Tibial nerve (tissue), 4 donors: ENCODE data around the gene RUNX3. TPM values are rescaled to one million over a fixed set of nuclear protein-coding genes. Genes with fewer than 3 reads are reported as not detected.

Source experiments
- DNase-seq, 2 donors: peaks; one replicate each; pipeline ENCODE4 v3.0.0-alpha.2; 2019; ENCODE audit warnings: low spot score in 2 of 2
- H3K27ac ChIP-seq, 4 donors: fragments of 200-600 bp; sonication (generic) in 3 of 4; one replicate each; pipeline ENCODE4 v1.5.1; 2017 to 2019; ENCODE audit warnings: mild to moderate bottlenecking in 1 of 4
- H3K27me3 ChIP-seq, 2 donors: fragments of 200-600 bp; sonication (generic) in 1 of 2; one replicate each; pipeline versions ENCODE4 v1.5.1 to v1.6.0; 2017 to 2019
- H3K36me3 ChIP-seq, 3 donors: fragments of 200-600 bp; sonication (generic); one replicate each; pipeline ENCODE4 v1.5.1; 2018 to 2019
- H3K4me1 ChIP-seq, 4 donors: fragments of 200-600 bp; sonication (generic) in 3 of 4; one replicate each; pipeline ENCODE4 v1.5.1; 2017 to 2019
- H3K4me3 ChIP-seq, 4 donors: fragments of 200-600 bp; sonication (generic) in 3 of 4; one replicate each; pipeline ENCODE4 v1.5.1; 2017 to 2019; ENCODE audit warnings: mild to moderate bottlenecking in 1 of 4, moderate library complexity in 1 of 4
- H3K9me3 ChIP-seq, 4 donors: fragments of 200-600 bp; sonication (generic) in 3 of 4; one replicate each; pipeline ENCODE4 v1.5.1; 2017 to 2019
- EP300 ChIP-seq, 2 donors: sonication (generic); formaldehyde crosslinking; IDR thresholded peaks; one replicate each; pipeline ENCODE4 v1.6.1; 2017; ENCODE audit warnings: antibody characterized with exemption in 2 of 2, mild to moderate bottlenecking in 1 of 2
- POLR2A ChIP-seq, 2 donors: fragments of 450-650 bp; IDR thresholded peaks; one replicate each; pipeline ENCODE4 v1.6.1; 2017; ENCODE audit warnings: antibody characterized with exemption in 2 of 2, mild to moderate bottlenecking in 2 of 2, moderate library complexity in 2 of 2
- WGBS, 2 donors: methylation state at CpG; one replicate each; pipeline ENCODE4 v1.1.5; 2018; 5-methylcytosine and 5-hydroxymethylcytosine counted together
- small RNA-seq: library from RNA; depleted of rRNA; stranded (forward); fragments of <200 nt; gene quantifications from one replicate; pipeline ENCODE3, GENCODE V24; 2016
- total RNA-seq, 4 donors: library from RNA; depleted of rRNA; stranded (reverse); fragments of >200 nt; gene quantifications; one replicate each; pipeline ENCODE4 v1.1.0, GENCODE V29; 2016
- TF ChIP-seq, protein P1 (sequence below), 5 experiments: fragments of 200-600 bp in 3 of 5; fragments of 450-650 bp in 2 of 5; sonication (generic) in 3 of 5; IDR thresholded peaks; one replicate each; pipeline ENCODE4 v1.5.1; 2016 to 2019; ENCODE audit warnings: antibody characterized with exemption in 5 of 5, mild to moderate bottlenecking in 3 of 5, moderate library complexity in 2 of 5

RUNX3 gene
- total RNA-seq, 4 donors from 2014 or later = 0.22 to 3.3 (median 1.2) TPM

- TF ChIP-seq EP300 (IDR thresholded peaks at IDR 0.05) = no peak
- TF ChIP-seq POLR2A (IDR thresholded peaks at IDR 0.05) = no peak
- TF ChIP-seq, protein P1, sequence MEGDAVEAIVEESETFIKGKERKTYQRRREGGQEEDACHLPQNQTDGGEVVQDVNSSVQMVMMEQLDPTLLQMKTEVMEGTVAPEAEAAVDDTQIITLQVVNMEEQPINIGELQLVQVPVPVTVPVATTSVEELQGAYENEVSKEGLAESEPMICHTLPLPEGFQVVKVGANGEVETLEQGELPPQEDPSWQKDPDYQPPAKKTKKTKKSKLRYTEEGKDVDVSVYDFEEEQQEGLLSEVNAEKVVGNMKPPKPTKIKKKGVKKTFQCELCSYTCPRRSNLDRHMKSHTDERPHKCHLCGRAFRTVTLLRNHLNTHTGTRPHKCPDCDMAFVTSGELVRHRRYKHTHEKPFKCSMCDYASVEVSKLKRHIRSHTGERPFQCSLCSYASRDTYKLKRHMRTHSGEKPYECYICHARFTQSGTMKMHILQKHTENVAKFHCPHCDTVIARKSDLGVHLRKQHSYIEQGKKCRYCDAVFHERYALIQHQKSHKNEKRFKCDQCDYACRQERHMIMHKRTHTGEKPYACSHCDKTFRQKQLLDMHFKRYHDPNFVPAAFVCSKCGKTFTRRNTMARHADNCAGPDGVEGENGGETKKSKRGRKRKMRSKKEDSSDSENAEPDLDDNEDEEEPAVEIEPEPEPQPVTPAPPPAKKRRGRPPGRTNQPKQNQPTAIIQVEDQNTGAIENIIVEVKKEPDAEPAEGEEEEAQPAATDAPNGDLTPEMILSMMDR (IDR thresholded peaks at IDR 0.05) = no peak
- no peak for DNase-seq
- Histone ChIP-seq H3K4me1 (no peaks in the 10 kb centered on the region), H3K9me3 (no peaks in the 10 kb centered on the region), H3K4me3 (no peak overlapping the region), H3K27me3 (peaks cover 0 to 5% of the 10 kb centered on the region in 2 donors), H3K27ac (no peak overlapping the region), H3K36me3 (no peaks in the 10 kb centered on the region)
- 75% methylated on average over 5 of the region's 5 CpGs for WGBS, 2 donors
These were observed 74.6 kb downstream of the RUNX3 start for GRCh38 chr1:24855474-24855873.

- H3K27ac ChIP-seq = no peak overlapping the region
- H3K4me3 ChIP-seq = no peak overlapping the region
- no peaks in the 10 kb centered on the region for H3K27me3 ChIP-seq
- TF ChIP-seq, protein P1 (IDR thresholded peaks at IDR 0.05) = no peak
- TF ChIP-seq EP300 (IDR thresholded peaks at IDR 0.05) = no peak
- H3K9me3 ChIP-seq = no peaks in the 10 kb centered on the region
- no peak for DNase-seq
- H3K36me3 ChIP-seq = no peaks in the 10 kb centered on the region
- H3K4me1 ChIP-seq = peaks cover 0 to 12% (median 5%) of the 10 kb centered on the region in 4 donors
- 47 to 53% methylated on average over 6 of the region's 6 CpGs for WGBS, 2 donors
These were observed 76.4 kb downstream of the RUNX3 start for GRCh38 chr1:24853649-24854048.

- H3K4me1 ChIP-seq = peaks cover 0 to 26% (median 8%) of the 10 kb centered on the region in 4 donors
These were observed 79.7 kb downstream of the RUNX3 start for GRCh38 chr1:24850328-24850920.

DNA sequence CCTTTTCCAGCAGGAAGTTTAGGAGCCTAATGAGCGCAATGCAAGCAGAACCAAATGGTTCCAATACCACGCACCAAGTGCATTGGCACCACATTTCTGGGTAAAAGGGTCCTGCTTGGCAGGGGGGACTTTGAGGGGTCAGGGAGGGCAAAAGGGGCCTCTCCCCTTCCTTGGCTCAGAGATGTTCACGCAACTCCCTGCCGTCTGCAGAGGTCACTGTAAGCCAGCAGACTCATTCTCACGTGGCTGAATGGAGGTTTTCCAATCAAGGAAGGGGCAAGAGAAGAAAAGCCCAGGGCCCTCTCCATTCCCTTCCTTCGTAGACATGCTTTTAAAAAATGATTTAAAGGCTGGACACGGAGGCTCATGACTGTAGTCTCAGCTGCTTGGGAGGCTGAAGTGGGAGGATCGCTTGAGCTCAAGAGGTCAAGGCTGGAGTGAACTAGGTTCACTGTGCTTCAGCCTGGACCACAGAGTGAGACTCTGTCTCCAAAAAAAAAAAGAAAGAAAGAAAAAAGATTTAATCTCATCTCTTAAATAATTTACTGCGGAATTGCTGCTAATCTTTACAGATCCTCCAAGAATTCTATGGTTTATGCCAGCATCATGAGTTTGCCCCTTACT is 80.3 kb downstream of the RUNX3 start:
- 54 to 58% methylated on average over 9 of the region's 9 CpGs for WGBS, 2 donors
- Histone ChIP-seq H3K4me3 (no peak overlapping the region), H3K4me1 (peaks cover 0 to 26% (median 8%) of the 10 kb centered on the region in 4 donors), H3K9me3 (no peaks in the 10 kb centered on the region), H3K27ac (no peak overlapping the region), H3K36me3 (peaks cover 0 to 6% (median 0%) of the 10 kb centered on the region in 3 donors), H3K27me3 (no peaks in the 10 kb centered on the region)
- TF ChIP-seq, protein P1 (IDR thresholded peaks at IDR 0.05) = peak in 1 of 5 experiments; percentile 11
- TF ChIP-seq POLR2A (IDR thresholded peaks at IDR 0.05) = no peak
- no peak for DNase-seq

More at GRCh38 chr1:24850328-24850920, 79.7 kb downstream of the RUNX3 start:
- no peak for DNase-seq
- 54 to 66% methylated on average over 6 of the region's 6 CpGs for WGBS, 2 donors
- Histone ChIP-seq H3K4me3 (no peak overlapping the region), H3K9me3 (no peaks in the 10 kb centered on the region), H3K27me3 (no peaks in the 10 kb centered on the region), H3K27ac (no peak overlapping the region), H3K36me3 (peaks cover 0 to 6% (median 0%) of the 10 kb centered on the region in 3 donors)
- TF ChIP-seq, protein P1 (IDR thresholded peaks at IDR 0.05) = no peak
- TF ChIP-seq POLR2A (IDR thresholded peaks at IDR 0.05) (no peak), EP300 (IDR thresholded peaks at IDR 0.05) (no peak)

Small RNA genes lying within 50 kb of the gene (small RNA-seq; reads per million reads assigned to genes)
- not detected for gene MIR6731

Other genes starting within 250 kb of the RUNX3 start
- gene CLIC4, start 184.8 kb downstream of the RUNX3 start, total RNA-seq = 100 to 1,000 TPM; 399 to 688 (median 564) TPM